Measurements from ENCODE around the gene GPR62.

Gene GPR62

DNA sequence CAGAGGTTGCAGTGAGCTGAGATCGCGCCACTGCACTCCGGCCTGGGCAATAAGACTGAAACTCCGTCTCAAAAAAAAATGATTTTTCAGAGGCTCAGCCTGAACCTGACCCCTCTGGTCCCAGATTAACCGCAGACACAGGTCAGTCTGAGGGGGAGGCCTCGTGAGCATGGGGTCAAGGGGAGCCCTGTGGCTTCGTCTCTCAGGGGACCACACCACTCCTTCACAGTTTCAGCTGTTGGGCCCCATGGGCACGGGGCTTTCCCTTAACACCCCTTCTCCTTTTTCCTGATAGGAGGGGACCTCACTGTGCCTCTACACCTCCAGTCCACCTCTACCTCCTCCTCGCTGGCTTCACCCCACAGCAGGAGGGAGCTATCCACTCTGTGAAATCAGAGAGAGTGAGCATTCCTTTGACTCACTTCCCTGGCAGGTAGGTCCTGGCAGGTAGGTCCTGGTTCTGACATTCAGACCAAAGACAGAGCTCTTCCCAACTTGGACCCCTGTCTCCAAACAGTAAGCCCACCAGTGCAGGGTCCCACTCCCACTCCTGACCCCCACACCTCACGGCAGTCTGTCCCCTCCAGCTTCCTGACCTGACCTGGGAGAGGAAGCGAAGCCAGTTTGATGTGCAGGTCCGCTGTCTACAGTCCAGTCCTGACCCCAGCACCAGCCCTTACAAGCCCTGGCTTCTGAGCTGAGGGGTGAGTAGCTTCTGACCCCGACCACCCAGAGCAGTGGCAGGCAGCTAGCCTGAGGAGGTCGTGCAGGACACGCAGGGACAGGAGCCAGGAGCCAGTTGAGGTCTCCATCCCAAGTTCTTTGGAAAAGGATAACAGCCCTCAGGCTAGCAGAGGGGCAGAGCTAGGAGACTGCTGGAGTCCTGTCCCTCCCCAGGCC is 22.5 kb upstream of the GPR62 start:
- no peak overlapping the region for H3K27ac ChIP-seq (ENCODE audit: low read depth, low read length)
- no peaks in the 10 kb centered on the region for H3K9me3 ChIP-seq (ENCODE audit: control insufficient read depth, insufficient read depth, low read length)
- H3K4me1 ChIP-seq (ENCODE audit: control insufficient read depth, insufficient read depth, low read length): no peaks in the 10 kb centered on the region
- no peaks in the 10 kb centered on the region for H3K27me3 ChIP-seq (ENCODE audit: control insufficient read depth, insufficient read depth, low read length)
- no peak overlapping the region for H3K9ac ChIP-seq (ENCODE audit: low read depth, low read length)
- peaks cover 57% of the 10 kb centered on the region for H3K36me3 ChIP-seq (ENCODE audit: control insufficient read depth, insufficient read depth, low read length)
- H3K4me3 ChIP-seq (ENCODE audit: low read depth, low read length): no peak overlapping the region

DNA sequence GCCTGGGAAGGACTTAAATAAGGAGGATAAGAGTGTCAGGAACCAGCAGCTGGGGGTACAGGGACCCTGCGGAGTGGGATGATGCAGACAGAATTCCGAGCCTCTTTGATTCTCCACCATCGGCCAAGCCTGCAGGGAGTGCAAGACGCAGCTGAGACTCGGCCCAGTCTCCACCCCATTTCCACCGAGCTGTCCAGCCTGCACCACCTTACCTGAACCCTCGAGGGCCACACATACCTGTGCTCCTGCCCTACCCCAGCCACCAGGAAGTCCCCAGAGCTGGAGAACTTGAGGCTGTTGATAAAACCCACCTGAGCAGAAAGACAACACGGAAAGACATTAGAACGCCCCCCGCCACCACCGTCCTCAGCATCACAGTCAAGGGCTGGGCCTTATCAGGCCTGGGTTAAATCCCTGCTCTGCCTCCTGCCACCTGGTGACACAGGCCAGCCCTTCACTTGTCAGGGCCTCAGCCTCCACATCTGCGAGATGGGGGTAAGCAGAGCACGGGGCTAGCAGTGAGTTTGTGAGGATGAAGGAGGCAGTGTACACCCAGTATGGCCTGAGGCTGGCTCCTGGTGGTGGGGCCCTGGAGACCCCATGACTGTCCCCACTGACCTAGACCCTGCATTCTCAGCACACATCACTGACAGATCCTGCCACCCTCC is 21.6 kb upstream of the GPR62 start:
- peaks cover 66% of the 10 kb centered on the region for H3K36me3 ChIP-seq (ENCODE audit: control insufficient read depth, insufficient read depth, low read length)
- H3K4me3 ChIP-seq (ENCODE audit: low read depth, low read length): no peak overlapping the region
- H3K27me3 ChIP-seq (ENCODE audit: control insufficient read depth, insufficient read depth, low read length): no peaks in the 10 kb centered on the region

DNA sequence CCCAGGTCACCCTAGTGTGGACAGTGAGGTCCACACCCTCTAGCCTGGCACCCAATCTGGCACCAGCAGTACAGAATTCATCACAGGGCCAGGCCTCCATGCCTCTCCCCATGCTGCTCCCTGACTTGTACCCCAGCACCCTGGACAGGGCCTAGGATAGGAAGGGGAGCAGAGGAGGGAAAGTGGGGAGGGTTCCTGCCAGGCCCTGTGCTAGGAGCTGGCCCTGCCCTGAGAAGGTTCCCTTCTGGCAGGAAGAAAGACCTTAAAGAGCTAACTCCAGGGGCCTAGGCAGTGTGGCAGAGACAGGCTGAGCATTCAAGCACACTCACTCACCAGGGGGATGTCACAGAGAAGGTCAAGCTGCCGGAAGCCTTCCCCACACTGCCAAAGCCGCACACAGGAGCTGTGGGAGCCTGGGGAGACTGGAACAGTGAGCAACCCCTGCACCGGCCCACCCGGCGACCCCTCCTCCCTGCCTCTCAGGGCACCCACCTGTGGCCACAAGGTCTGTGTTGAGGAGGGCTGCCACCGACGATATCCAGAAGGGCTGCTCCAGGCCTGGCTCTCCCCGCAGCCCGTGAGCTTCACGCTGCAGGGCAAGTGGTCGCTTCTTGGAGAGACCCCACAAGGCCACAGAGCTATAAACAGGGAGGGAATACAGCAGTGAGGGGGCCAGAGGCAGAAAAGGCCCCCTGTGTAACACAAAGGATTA is 20.9 kb upstream of the GPR62 start:
- H3K27me3 ChIP-seq (ENCODE audit: control insufficient read depth, insufficient read depth, low read length): no peaks in the 10 kb centered on the region
- H3K9ac ChIP-seq (ENCODE audit: low read depth, low read length): no peak overlapping the region
- no peaks in the 10 kb centered on the region for H3K9me3 ChIP-seq (ENCODE audit: control insufficient read depth, insufficient read depth, low read length)
- H3K4me3 ChIP-seq (ENCODE audit: low read depth, low read length): no peak overlapping the region
- H3K36me3 ChIP-seq (ENCODE audit: control insufficient read depth, insufficient read depth, low read length): peaks cover 72% of the 10 kb centered on the region
- no peaks in the 10 kb centered on the region for H3K4me1 ChIP-seq (ENCODE audit: control insufficient read depth, insufficient read depth, low read length)
- H3K27ac ChIP-seq (ENCODE audit: low read depth, low read length): no peak overlapping the region

More for the DNA sequence above, 21.6 kb upstream of the GPR62 start:
- no peak overlapping the region for H3K27ac ChIP-seq (ENCODE audit: low read depth, low read length)
- no peaks in the 10 kb centered on the region for H3K4me1 ChIP-seq (ENCODE audit: control insufficient read depth, insufficient read depth, low read length)
- H3K9ac ChIP-seq (ENCODE audit: low read depth, low read length): no peak overlapping the region
- H3K9me3 ChIP-seq (ENCODE audit: control insufficient read depth, insufficient read depth, low read length): no peaks in the 10 kb centered on the region

DNA sequence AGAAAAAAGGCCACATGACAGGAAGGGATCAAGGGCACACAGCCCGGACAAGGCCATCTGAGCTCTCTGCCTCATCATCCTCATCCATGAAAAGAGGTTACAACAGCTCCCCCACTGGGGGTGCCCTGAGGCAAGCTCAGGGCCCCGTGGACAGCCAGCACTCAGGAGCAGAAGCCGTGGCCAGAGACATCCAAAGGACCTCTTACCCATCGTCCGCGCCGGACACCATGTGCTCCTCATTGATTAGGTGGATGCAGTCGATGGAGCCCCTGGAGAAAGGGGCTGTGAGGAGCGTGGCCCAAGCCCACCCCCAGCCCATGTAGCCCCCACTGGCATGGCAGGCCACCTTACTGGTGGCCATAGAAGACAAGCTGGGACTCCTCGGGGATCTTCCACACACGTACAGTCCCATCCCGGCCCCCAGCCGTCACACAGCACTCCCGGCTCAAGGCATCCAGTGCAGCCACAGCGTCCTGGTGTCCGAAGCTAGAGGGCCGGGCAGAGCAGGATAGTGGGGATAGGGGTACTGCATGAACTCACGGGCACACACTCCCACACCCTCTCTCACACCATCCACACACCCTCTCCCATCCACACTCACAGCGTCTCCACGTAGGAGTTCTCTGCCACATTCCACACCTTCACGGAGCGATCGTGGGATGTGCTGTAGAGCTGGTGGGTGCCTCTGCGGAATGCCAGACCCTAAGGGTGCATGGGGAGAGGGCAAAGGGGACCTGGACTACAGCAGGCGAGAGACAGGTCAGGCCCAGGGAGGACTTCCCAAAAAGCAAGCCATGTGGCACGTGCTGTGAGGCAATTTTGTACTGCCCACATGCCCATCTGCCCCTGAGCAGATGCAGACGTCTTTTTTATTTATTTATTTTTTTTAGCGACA is 19.9 kb upstream of the GPR62 start:
- H3K27me3 ChIP-seq (ENCODE audit: control insufficient read depth, insufficient read depth, low read length): no peaks in the 10 kb centered on the region
- H3K4me3 ChIP-seq (ENCODE audit: low read depth, low read length): no peak overlapping the region
- no peak overlapping the region for H3K27ac ChIP-seq (ENCODE audit: low read depth, low read length)
- no peaks in the 10 kb centered on the region for H3K9me3 ChIP-seq (ENCODE audit: control insufficient read depth, insufficient read depth, low read length)
- H3K4me1 ChIP-seq (ENCODE audit: control insufficient read depth, insufficient read depth, low read length): no peaks in the 10 kb centered on the region
- peaks cover 78% of the 10 kb centered on the region for H3K36me3 ChIP-seq (ENCODE audit: control insufficient read depth, insufficient read depth, low read length)
- H3K9ac ChIP-seq (ENCODE audit: low read depth, low read length): no peak overlapping the region

DNA sequence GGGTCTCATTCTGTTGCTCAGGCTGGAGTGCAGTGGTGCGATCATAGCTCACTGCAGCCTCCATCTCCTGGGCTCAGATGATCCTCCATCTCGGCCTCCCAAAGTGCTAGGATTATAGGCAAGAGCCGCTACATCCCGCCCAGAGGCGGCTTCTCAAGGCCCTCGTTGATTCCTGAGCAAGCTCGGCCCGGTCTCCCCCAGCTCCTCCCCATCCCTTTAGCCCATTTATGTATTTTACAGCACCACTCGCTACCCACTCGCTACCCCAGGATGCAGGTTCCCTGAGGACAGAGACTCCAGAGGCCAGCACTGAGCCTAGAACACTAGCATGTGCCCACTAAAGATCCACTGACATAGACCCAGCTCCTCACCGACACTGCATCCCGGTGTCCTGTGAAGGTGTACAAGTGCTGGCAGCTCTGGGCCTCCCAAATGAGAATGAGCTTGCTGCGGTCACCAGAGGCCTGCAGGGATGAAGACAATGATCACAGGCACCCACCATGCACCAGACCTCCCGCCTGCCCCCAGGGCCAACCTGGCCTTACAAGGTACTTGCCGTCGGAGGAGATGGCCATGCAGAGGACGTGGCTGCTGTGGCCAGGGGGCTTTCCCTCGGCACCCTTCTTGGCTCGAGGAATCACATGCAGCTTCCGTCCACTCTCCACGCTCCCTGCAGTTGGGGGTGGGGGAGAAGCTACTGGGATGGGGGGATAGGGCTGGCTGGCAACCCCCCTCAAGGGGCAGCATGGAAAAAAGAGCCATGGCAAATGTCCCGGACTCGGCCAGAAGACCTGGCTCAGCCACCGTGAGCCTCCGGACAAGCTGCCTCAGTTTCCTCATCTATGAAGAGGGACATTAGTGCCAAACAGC is 19.1 kb upstream of the GPR62 start:
- Histone ChIP-seq H3K4me3 (ENCODE audit: low read depth, low read length) (no peak overlapping the region), H3K36me3 (ENCODE audit: control insufficient read depth, insufficient read depth, low read length) (peaks cover 75% of the 10 kb centered on the region), H3K4me1 (ENCODE audit: control insufficient read depth, insufficient read depth, low read length) (no peaks in the 10 kb centered on the region)

DNA sequence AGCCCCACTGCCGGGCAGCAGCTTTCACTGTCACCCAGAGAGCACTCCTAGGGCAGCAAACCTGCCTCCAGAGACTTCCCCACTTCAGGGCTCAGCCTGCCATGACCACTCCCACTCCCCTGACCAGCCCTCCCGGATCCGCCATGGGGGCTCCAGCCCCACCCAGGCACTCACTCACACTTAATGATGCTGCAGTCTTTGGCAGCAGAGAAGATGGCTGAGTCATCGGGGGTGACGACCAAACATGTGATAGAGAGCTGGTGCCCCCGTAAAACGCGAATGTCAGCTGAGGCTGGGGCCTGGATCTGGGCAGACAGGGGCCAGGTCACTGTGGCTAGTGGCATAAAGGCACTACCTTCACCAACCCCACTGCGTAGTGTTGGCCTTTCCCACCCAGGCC is 18.2 kb upstream of the GPR62 start:
- Histone ChIP-seq H3K27ac (ENCODE audit: low read depth, low read length) (no peak overlapping the region), H3K4me1 (ENCODE audit: control insufficient read depth, insufficient read depth, low read length) (no peaks in the 10 kb centered on the region), H3K4me3 (ENCODE audit: low read depth, low read length) (no peak overlapping the region), H3K9me3 (ENCODE audit: control insufficient read depth, insufficient read depth, low read length) (no peaks in the 10 kb centered on the region), H3K36me3 (ENCODE audit: control insufficient read depth, insufficient read depth, low read length) (peaks cover 75% of the 10 kb centered on the region), H3K27me3 (ENCODE audit: control insufficient read depth, insufficient read depth, low read length) (no peaks in the 10 kb centered on the region), H3K9ac (ENCODE audit: low read depth, low read length) (no peak overlapping the region)

More for the DNA sequence above, 19.1 kb upstream of the GPR62 start:
- no peaks in the 10 kb centered on the region for H3K9me3 ChIP-seq (ENCODE audit: control insufficient read depth, insufficient read depth, low read length)
- no peaks in the 10 kb centered on the region for H3K27me3 ChIP-seq (ENCODE audit: control insufficient read depth, insufficient read depth, low read length)
- H3K9ac ChIP-seq (ENCODE audit: low read depth, low read length): no peak overlapping the region
- no peak overlapping the region for H3K27ac ChIP-seq (ENCODE audit: low read depth, low read length)

DNA sequence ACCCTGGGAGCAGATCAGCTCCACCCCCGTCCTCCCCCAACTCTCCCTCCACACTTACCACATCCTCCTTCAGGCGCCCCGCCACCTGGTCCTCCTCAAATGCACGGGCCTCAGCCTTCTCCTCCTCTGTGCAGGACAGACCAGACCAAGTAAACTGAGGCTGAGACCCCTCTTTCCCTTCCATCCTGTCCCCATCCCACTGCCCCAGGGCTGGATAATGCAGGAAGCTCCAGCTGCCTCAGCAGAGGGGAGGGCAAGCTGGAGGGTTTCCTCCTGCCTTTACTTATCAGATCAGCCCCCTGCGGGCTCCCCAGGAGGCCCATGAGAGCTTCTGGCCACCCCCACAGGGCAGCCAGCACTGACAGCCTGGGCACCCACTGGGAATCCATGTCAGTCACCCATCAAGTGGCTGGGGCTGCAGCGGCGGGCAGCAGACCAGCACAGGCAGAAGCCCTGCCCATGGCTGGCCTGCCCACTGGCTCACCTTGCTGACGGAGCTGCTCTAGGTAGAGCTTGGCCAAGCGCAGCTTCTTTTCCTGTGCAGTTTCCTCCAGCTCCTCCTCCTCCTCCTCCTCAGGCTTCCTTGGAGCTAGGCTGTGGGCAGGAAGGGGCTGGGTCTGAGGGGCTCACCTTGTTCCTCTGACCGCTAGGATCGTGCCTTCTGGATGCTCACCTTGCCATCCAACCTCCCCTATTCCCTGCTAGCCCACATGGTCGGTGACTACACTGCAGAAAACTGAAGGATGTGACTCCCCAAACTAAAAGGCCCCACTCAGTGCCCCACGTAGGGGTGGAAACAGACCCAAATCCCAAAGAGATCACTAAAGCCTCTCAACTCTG is 17.4 kb upstream of the GPR62 start:
- H3K4me1 ChIP-seq (ENCODE audit: control insufficient read depth, insufficient read depth, low read length): peaks cover 3% of the 10 kb centered on the region; the same call in 1 of the 2 replicates
- H3K4me3 ChIP-seq (ENCODE audit: low read depth, low read length): no peak overlapping the region
- no peaks in the 10 kb centered on the region for H3K27me3 ChIP-seq (ENCODE audit: control insufficient read depth, insufficient read depth, low read length)
- H3K27ac ChIP-seq (ENCODE audit: low read depth, low read length): no peak overlapping the region
- H3K9ac ChIP-seq (ENCODE audit: low read depth, low read length): no peak overlapping the region
- H3K9me3 ChIP-seq (ENCODE audit: control insufficient read depth, insufficient read depth, low read length): no peaks in the 10 kb centered on the region
- peaks cover 69% of the 10 kb centered on the region for H3K36me3 ChIP-seq (ENCODE audit: control insufficient read depth, insufficient read depth, low read length)

DNA sequence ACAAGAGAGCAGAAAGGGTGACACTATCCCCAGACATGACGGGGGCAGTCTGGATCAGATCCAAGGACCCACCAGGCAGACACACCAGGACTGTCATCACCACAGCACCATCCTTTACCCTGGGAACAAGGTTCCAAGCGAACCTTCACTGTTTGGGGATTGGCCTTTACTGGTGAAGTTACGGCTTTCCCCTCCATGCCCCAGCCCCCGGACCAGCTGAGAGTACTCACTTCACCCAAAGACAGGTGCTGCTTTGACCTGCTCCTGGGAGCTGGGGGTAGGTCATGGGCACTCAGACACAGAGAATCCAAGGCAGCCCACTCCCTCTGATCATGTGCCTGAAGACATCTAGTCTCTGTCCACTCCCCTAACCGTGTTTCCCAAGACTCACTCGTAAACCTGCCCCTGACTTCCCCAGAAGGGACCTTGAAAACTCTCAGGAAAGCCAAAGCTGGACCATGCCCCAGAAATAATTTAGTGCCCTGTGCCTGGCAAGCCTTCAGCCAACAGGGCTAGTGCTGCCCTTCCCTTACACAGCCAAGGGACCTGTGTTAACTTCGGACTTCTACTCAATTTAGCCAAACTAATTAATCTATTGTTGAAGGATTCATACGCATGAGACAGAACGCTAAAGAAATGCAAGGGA is 16.3 kb upstream of the GPR62 start:
- Histone ChIP-seq H3K27ac (ENCODE audit: low read depth, low read length) (no peak overlapping the region), H3K4me3 (ENCODE audit: low read depth, low read length) (no peak overlapping the region), H3K27me3 (ENCODE audit: control insufficient read depth, insufficient read depth, low read length) (no peaks in the 10 kb centered on the region), H3K9me3 (ENCODE audit: control insufficient read depth, insufficient read depth, low read length) (no peaks in the 10 kb centered on the region), H3K4me1 (ENCODE audit: control insufficient read depth, insufficient read depth, low read length) (peaks cover 3% of the 10 kb centered on the region; the same call in 1 of the 2 replicates), H3K36me3 (ENCODE audit: control insufficient read depth, insufficient read depth, low read length) (peaks cover 59% of the 10 kb centered on the region), H3K9ac (ENCODE audit: low read depth, low read length) (no peak overlapping the region)

Data from HUES48 (cell line).